ENCODE data around the gene LSM2. TPM values are rescaled to one million over a fixed set of nuclear protein-coding genes. Genes with fewer than 3 reads are reported as not detected.

LSM2 gene
- total RNA-seq, 2 donors from 2014 or later: 106 to 119 TPM

DNA sequence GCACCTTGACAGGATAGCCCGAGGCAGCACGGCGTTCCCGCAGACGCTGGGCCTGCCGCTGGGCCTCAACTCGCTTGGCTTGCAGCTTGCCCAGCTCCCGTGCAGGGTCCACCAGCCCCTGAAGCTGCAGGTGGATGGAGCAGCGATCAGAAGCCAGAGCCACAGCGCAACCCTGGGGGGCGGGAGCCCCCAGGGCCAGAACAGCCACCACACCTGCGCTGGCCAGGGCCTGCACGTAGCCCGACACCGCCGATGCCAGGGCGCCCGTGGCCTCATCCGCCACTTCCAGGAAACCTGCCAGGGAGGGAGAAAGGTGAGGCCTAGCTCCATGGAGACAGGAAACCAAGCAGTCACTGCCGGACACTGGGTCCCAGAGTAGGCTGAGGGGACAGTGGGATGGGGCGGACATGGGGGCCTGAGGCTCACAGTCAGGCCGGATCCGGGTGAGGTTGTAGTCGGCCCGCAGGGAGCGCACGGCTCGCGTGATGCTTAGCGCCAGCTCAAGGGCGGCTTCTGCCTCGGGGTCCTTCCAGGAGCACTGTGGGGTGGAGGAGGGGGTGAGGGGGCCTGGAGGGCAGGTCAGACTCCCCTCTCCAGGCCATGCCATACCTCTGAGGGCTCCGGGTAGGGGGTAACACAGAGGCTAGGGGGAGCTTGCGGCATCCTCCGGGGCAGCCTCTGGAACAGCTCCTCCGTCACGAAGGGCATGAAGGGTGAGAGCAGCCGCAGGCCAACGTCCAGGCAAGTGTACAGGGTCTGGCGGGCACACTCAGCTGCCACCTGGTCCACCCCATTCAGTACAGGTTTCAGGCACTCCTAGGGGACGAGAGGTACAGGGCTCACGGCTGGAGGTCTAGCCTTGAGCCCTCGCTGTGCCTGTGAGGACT, 27.5 kb downstream of the LSM2 start:
- no peaks in the 10 kb centered on the region for H3K4me1 ChIP-seq (ENCODE audit: control insufficient read depth, insufficient read depth, low read length)
- Mint-ChIP-seq H3K4me3 (no peak overlapping the region), H3K27ac (no peak overlapping the region), H3K4me1 (no peaks in the 10 kb centered on the region), H3K9me3 (no peaks in the 10 kb centered on the region), H3K27me3 (ENCODE audit: insufficient read depth) (no peaks in the 10 kb centered on the region), H3K36me3 (ENCODE audit: low read depth) (peaks cover 33% of the 10 kb centered on the region)
- peaks cover 37% of the 10 kb centered on the region for H3K36me3 ChIP-seq (ENCODE audit: control insufficient read depth, insufficient read depth, low read length)
- no peak overlapping the region for H3K27ac ChIP-seq (ENCODE audit: low read depth, low read length)
- H3K4me3 ChIP-seq (ENCODE audit: low read length): no peak overlapping the region
- H3K9me3 ChIP-seq (ENCODE audit: control insufficient read depth, low read length): no peaks in the 10 kb centered on the region
- no peak for DNase-seq
- 95 to 97% methylated on average over 31 to 43 of the region's 43 CpGs for WGBS, 2 experiments (ENCODE audit: insufficient coverage in 1 of 2, insufficient read length in 1 of 2)
- H3K9ac ChIP-seq (ENCODE audit: extremely low read depth, low read length, poor library complexity, severe bottlenecking): no peak overlapping the region
- H3K27me3 ChIP-seq (ENCODE audit: control insufficient read depth, insufficient read depth, low read length, poor library complexity, severe bottlenecking): no peaks in the 10 kb centered on the region
- TF ChIP-seq, protein P1, sequence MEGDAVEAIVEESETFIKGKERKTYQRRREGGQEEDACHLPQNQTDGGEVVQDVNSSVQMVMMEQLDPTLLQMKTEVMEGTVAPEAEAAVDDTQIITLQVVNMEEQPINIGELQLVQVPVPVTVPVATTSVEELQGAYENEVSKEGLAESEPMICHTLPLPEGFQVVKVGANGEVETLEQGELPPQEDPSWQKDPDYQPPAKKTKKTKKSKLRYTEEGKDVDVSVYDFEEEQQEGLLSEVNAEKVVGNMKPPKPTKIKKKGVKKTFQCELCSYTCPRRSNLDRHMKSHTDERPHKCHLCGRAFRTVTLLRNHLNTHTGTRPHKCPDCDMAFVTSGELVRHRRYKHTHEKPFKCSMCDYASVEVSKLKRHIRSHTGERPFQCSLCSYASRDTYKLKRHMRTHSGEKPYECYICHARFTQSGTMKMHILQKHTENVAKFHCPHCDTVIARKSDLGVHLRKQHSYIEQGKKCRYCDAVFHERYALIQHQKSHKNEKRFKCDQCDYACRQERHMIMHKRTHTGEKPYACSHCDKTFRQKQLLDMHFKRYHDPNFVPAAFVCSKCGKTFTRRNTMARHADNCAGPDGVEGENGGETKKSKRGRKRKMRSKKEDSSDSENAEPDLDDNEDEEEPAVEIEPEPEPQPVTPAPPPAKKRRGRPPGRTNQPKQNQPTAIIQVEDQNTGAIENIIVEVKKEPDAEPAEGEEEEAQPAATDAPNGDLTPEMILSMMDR (conservative IDR thresholded peaks at IDR 0.05): no peak

DNA sequence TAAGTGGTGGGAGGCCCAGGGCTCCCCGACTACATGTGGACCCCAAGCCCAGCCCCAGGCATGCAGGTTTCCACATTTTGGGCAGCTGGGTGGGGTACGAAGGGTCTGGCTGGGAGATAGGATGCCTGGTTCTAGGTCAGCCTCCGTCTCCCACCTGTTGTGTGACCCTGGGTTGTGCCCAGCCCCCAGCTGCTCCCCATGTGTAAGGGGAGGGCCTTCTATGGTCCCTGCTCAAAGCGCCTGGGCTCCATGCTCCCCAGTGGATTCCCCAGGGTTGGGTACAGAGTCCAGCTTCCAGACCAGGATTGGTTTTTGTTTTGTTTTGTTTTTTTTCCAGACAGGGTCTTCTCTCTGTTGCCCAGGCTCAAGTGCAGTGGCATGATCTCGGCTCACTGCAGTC, 28.6 kb downstream of the LSM2 start:
- Mint-ChIP-seq H3K27ac (no peak overlapping the region), H3K27me3 (ENCODE audit: insufficient read depth) (no peaks in the 10 kb centered on the region), H3K36me3 (ENCODE audit: low read depth) (peaks cover 29% of the 10 kb centered on the region), H3K4me1 (no peaks in the 10 kb centered on the region), H3K9me3 (no peaks in the 10 kb centered on the region), H3K4me3 (no peak overlapping the region)
- Histone ChIP-seq H3K9me3 (ENCODE audit: control insufficient read depth, low read length) (no peaks in the 10 kb centered on the region), H3K27me3 (ENCODE audit: control insufficient read depth, insufficient read depth, low read length, poor library complexity, severe bottlenecking) (no peaks in the 10 kb centered on the region), H3K4me1 (ENCODE audit: control insufficient read depth, insufficient read depth, low read length) (no peaks in the 10 kb centered on the region), H3K27ac (ENCODE audit: low read depth, low read length) (no peak overlapping the region), H3K36me3 (ENCODE audit: control insufficient read depth, insufficient read depth, low read length) (peaks cover 31% of the 10 kb centered on the region), H3K9ac (ENCODE audit: extremely low read depth, low read length, poor library complexity, severe bottlenecking) (no peak overlapping the region), H3K4me3 (ENCODE audit: low read length) (no peak overlapping the region)
- DNase-seq: no peak
- 91 to 100% methylated on average over 5 of the region's 5 CpGs for WGBS, 2 experiments (ENCODE audit: insufficient coverage in 1 of 2, insufficient read length in 1 of 2)
- TF ChIP-seq, protein P1 (conservative IDR thresholded peaks at IDR 0.05): no peak

DNA sequence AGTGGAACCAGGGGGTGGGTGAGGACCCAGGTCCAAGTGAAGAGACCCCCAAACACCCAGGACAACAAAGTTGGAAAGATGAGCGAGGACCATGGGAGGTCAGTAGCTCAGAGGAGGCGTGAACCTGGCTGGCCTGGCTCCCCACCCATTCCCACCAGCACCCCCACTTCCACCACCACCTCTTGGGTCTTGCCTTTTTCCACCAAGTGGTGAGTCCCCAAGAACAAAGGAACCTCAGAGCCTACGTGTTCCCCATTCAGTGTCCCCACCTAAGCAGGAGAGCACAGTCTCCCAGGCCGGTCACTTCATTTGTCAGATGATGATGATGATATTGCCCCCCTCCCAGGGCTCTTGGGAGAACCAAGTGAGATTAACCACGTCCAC, 29.1 kb downstream of the LSM2 start:
- Histone ChIP-seq H3K4me3 (ENCODE audit: low read length) (no peak overlapping the region), H3K36me3 (ENCODE audit: control insufficient read depth, insufficient read depth, low read length) (peaks cover 29% of the 10 kb centered on the region), H3K9me3 (ENCODE audit: control insufficient read depth, low read length) (no peaks in the 10 kb centered on the region), H3K27me3 (ENCODE audit: control insufficient read depth, insufficient read depth, low read length, poor library complexity, severe bottlenecking) (no peaks in the 10 kb centered on the region), H3K27ac (ENCODE audit: low read depth, low read length) (no peak overlapping the region), H3K9ac (ENCODE audit: extremely low read depth, low read length, poor library complexity, severe bottlenecking) (no peak overlapping the region), H3K4me1 (ENCODE audit: control insufficient read depth, insufficient read depth, low read length) (no peaks in the 10 kb centered on the region)
- no peak for DNase-seq
- Mint-ChIP-seq H3K27me3 (ENCODE audit: insufficient read depth) (no peaks in the 10 kb centered on the region), H3K9me3 (no peaks in the 10 kb centered on the region), H3K36me3 (ENCODE audit: low read depth) (peaks cover 24% of the 10 kb centered on the region), H3K4me3 (no peak overlapping the region), H3K27ac (no peak overlapping the region), H3K4me1 (no peaks in the 10 kb centered on the region)
- 90 to 93% methylated on average over 5 of the region's 5 CpGs for WGBS, 2 experiments (ENCODE audit: insufficient coverage in 1 of 2, insufficient read length in 1 of 2)
- TF ChIP-seq, protein P1 (conservative IDR thresholded peaks at IDR 0.05): no peak

Measured in endodermal cell (in vitro differentiated cells).